DLD1 (cell line): ENCODE results near the gene RAD51B.
"Not testable (repeated sequence)": the region's sequence is repeated elsewhere in the genome, so short reads cannot be mapped to it uniquely, and the experiment has no call there.

Experiments
- in situ Hi-C: cut with HindIII; loops from 2 replicates; pipeline ENCODE4 v1.10.0; 2017; ENCODE audit warnings: low sequenced_read_pairs

The RAD51B gene

GRCh38 chr14:68653804-68654203, 834.2 kb downstream of the RAD51B start:
- in situ Hi-C loops = no loop called here

DNA sequence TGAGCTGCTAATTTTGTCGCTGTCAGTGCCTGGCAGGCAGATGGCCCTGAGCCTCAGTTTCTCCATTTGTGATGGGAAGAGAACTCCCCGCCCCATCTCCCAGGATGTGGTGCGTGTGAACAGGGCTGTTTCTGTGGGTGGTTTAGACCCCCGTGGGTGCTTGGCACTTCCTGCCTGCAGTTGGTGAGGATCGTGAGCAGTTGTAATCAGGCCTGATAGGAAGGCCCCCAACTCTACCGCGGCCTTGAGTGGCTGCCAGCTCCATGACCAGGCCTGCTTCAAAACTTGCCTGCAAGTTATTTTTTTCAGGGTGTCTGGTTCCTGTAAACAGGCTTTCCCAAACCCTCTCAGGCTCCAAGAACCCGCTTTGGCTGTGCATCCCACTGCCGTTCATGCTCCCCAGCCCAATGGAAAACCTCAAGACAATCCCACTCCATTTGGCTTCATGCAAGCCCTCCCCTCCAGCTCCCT, 834.9 kb downstream of the RAD51B start:
- in situ Hi-C loops = no loop called here

- in situ Hi-C loops = no loop called here
Measured at GRCh38 chr14:68655021-68655831, 835.6 kb downstream of the RAD51B start.

- in situ Hi-C loops = no loop called here
Measured at GRCh38 chr14:68655911-68656316, 836.3 kb downstream of the RAD51B start.

GRCh38 chr14:68656452-68656851, 836.9 kb downstream of the RAD51B start:
- in situ Hi-C loops = no loop called here

DNA sequence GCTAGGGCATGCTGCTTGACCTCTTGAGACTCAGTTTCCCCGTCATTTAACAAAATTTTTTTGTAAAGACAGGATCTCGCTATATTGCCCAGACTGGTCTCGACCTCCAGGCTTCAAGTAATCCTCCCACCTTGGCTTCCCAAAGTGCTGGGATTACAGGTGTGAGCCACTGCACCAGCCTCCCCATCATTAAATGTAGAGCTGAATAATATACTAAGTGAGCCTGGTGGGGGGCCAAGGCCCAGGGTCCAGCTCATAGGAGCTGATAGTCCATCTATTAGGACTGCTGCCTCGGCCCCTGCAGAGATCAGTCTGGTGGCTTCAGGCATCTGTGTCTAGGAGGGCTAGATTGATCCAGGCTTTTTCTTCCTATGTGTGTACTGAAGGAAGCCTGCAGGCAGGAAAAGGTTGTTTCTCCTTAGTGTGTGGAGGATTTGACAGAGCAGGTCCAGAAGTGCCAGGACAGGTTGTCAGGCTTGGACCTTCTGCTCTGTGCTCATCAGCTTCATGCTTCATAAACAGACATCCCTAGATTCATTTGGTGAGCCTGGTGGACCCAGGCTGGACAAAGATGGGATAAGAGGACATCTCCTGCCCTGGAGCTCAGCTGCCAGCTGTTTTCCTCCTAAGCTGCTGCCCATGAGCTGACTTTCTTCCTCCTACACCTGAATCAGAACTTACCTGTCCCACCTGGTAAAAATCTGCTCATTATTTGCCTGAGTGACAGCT, 837.9 kb downstream of the RAD51B start:
- in situ Hi-C loops = no loop called here

GRCh38 chr14:68658029-68658509, 838.5 kb downstream of the RAD51B start:
- in situ Hi-C loops = no loop called here

DNA sequence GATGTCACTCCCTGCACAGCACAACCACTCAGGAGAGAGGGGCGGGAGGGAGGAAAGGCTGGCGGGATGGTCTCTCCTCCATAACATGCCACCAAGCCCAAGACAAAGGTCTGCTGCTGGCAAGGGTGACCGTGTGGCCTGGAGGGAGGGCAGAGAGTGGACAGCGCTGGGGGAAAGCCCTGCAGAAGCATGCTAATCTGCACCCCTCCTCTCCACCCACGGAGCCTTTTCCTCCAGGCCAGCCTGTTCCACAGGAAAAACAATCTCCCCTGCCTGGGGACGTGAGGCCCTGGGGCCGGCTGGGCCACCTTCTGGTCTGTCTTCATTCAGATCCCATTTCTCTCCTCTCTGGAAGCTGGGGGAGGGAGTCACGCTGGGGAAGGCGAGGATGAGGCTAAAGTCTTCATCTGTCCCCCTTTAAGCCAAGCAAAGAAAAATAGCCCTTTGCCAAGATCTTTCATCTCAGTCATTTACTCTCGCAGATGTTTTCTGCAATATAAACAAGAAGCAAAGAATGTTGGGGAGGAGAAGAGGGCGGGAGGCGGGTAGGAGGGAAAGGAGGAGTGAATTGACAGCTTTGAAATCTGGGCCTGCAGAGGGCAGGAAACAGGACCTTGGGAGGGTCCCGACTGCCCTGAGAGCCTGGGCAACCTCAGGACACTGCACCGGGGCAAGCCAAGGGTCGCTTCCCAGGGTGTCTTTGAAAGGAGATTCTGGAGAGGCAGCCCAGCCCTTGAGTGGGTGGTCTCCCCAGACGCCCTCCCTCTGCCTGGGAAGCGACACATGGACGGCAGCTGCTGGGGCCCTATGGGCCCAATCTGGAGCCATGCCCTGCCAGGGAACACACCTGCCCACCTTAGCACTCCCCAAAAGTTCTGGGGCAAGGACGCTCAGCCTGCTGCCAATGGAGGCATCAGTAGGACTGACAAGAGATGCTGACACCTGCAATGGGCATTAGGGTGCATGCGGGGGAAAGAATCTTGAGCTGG, 839.7 kb downstream of the RAD51B start:
- in situ Hi-C loops = no loop called here

DNA sequence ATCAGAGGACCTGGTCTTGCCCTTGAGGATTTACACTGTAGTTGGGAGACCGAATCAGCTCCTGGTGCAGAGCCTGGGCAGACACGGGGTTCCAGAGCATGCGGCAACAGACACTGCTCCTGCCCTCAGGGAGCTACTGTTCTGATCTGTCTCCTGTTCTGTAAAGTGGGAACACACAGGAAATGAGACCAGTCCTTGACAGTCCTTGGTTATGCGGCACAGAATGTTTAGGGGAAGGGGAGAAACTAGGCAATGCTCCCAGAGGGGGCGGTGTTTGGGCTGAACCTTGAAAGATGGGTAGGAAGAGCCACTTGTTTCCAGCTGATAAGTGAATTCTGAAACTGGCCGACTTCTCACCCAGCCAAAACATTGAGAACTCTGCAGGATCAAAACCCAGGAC, 840.9 kb downstream of the RAD51B start:
- in situ Hi-C loops = no loop called here

GRCh38 chr14:68661226-68662225, 841.9 kb downstream of the RAD51B start:
- in situ Hi-C loops = no loop called here

- in situ Hi-C loops = no loop called here
Measured at GRCh38 chr14:68662392-68662791, 842.8 kb downstream of the RAD51B start.

- in situ Hi-C loops = not testable (repeated sequence)
Measured at GRCh38 chr14:68662826-68663225, 843.2 kb downstream of the RAD51B start.

DNA sequence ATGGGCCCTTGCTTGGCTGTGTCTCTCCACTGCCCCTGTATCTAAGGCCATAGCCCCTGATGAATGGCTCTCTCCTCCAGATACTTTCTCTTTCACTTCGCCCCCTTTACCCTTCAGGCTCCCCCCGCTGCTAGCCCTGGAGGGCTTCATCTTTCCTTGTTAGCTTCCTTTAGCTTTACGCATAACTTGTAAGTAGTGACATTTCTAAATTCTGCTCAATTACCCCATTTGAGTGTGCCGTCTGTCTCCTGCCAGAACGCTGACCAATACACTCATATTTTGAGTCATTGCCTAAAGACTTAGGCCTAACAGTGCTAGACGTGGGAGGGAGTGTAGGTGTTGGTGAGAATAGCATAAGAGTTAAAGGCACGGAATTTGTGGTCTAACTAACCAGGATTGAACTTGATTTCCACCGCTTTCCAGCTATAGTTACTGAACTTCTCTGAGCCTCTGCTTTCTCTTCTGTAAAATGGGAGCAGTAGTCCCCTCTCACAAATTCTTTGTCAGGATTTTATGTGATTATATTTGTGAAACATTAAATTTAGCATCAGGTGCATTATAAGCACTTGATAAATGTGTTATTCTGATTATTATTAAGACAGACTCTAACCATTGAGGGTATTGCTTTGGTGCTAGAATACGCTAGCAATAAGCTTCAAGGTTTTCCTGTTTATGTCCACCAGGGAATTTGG, 844.0 kb downstream of the RAD51B start:
- in situ Hi-C loops = no loop called here

DNA sequence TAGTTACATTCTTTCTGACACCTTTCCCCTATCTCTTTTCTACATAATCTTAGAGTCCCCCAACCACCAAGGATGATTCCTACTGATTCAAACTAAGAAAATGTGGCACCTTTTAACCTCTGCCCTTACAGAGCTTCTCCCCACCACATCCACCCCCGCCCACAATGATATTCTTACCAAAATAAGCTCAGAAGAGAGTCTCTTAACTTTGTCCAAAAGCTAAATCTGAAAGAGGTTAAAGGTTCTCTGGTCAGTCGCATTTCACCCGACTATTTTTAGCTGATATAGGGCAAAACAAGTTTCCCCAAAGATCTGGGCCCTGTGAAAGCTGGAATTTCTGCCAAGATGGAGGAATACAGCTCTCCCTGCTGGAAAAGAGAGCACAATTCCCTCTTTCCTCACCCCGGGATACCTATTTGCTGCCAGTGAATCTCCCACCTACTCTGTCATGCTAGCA, 844.7 kb downstream of the RAD51B start:
- in situ Hi-C loops = no loop called here

GRCh38 chr14:68665131-68665530, 845.6 kb downstream of the RAD51B start:
- in situ Hi-C loops = no loop called here

DNA sequence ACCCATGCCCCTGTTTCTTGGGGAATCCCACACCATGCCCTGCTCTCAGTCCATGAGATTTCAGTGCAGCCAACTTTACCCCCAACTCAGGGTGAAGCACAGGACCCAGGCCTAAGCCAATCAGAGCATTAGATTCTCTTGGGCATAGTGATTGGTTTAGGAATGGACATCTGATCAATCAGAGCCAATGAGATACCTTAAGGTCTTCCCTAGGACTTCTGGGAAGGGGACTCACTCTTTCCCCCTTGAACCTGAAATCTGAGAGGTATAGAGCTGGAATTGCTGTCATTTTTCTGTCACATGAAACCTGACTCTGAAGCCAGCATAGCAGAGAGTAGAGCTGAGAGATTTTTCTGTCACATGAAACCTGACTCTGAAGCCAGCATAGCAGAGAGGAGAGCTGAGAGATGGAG, 846.2 kb downstream of the RAD51B start:
- in situ Hi-C loops = no loop called here

GRCh38 chr14:68666236-68666635, 846.7 kb downstream of the RAD51B start:
- in situ Hi-C loops = no loop called here

DNA sequence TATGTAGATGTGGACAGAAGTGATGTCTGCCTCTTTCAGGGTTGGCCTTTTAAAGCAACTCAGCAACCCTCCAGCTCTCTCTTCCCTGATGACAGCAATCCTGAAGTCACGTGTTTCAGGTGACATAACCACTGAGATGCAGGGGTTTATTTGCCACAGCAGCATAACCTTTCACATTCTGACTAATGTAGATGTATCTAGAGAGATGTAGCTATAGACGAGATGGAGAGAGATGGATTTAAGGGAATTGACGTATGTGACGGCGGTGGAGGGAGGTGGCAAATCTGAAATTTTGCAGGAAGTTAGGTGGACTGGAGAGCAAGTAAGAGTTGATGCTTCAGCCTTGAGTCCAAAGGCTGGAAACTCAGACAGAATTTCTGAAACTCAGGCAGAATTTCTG, 847.3 kb downstream of the RAD51B start:
- in situ Hi-C loops = no loop called here

GRCh38 chr14:68667313-68667791, 847.8 kb downstream of the RAD51B start:
- in situ Hi-C loops = no loop called here
